Osteoblast (primary cell): ENCODE results near the gene MYLK4. TPM values are rescaled to one million over a fixed set of nuclear protein-coding genes. Genes with fewer than 3 reads are reported as not detected.

ENCODE experiments used
- DNase-seq: peaks from one replicate; pipeline ENCODE4 v3.0.0; 2011; ENCODE audit warnings: low spot score, mixed read lengths; ENCODE audit not compliant: insufficient read length; ENCODE audit errors: missing footprints
- H2AFZ ChIP-seq: 2 replicates; pipeline ENCODE4 v1.6.0; 2011; ENCODE audit warnings: mild to moderate bottlenecking, low read length
- H3K27ac ChIP-seq: 2 replicates; pipeline ENCODE4 v1.5.1; 2011; ENCODE audit warnings: mild to moderate bottlenecking, low read depth, low read length, moderate library complexity
- H3K27me3 ChIP-seq: 2 replicates; pipeline ENCODE4 v1.6.0; 2012; ENCODE audit warnings: mild to moderate bottlenecking, control low read depth, inconsistent platforms, low read length, moderate library complexity; ENCODE audit not compliant: insufficient read depth
- H3K36me3 ChIP-seq: 2 replicates; pipeline ENCODE4 v1.5.1; 2011; ENCODE audit warnings: mild to moderate bottlenecking, low read length, control low read depth, moderate library complexity; ENCODE audit not compliant: insufficient read depth
- H3K4me1 ChIP-seq: 2 replicates; pipeline ENCODE4 v1.5.1; 2011; ENCODE audit warnings: mild to moderate bottlenecking, low read length, control low read depth, moderate library complexity; ENCODE audit not compliant: insufficient read depth
- H3K4me2 ChIP-seq: 2 replicates; pipeline ENCODE4 v1.6.0; 2011; ENCODE audit warnings: mild to moderate bottlenecking, low read length; ENCODE audit not compliant: insufficient read depth
- H3K4me3 ChIP-seq: fragments of 200-600 bp; sonication (generic); 3 replicates; pipeline ENCODE4 v1.5.1; 2012; ENCODE audit warnings: mild to moderate bottlenecking, low read length, inconsistent platforms; ENCODE audit not compliant: insufficient read depth
- H3K79me2 ChIP-seq: 2 replicates; pipeline ENCODE4 v1.6.0; 2012; ENCODE audit warnings: mild to moderate bottlenecking, low read length, control low read depth, inconsistent platforms; ENCODE audit not compliant: insufficient read depth
- H3K9me3 ChIP-seq: 2 replicates; pipeline ENCODE4 v1.5.1; 2011; ENCODE audit warnings: low read depth, low read length, control low read depth
- H4K20me1 ChIP-seq: 2 replicates; pipeline ENCODE4 v1.6.0; 2012; ENCODE audit warnings: mild to moderate bottlenecking, low read length, control low read depth; ENCODE audit not compliant: insufficient read depth
- total RNA-seq: library from RNA; depleted of rRNA; stranded (reverse); fragments of >200 nt; gene quantifications from 2 replicates; pipeline ENCODE4 v1.2.3, GENCODE V29; 2012
- TF ChIP-seq, protein P1 (sequence below): IDR thresholded peaks from 2 replicates; pipeline ENCODE4 v1.5.1; 2011; ENCODE audit warnings: mild to moderate bottlenecking, low read depth, low read length, moderate library complexity; ENCODE audit errors: extremely low read depth

MYLK4 gene
- total RNA-seq, 1 donor: 0.36 TPM

DNA sequence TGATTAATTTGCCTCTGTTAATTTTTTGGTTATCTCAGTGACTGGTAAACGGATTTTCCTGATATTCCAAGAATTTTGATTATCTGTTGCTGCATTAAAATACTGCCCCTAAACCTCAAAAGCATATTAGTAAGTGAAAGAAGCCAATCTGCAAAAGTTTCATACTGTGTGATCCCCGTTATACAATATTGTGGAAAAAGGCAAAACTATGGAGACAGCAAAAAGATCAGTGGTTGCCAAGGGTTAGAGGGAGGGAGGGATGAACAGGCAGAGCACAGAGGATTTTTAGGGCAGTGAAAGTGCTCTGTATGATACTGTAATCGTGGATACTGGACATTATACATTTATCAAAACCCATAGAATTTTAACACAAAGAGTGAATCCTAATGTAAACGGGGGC lies 133.0 kb downstream of the MYLK4 start:
- Histone ChIP-seq H3K36me3 (no peaks in the 10 kb centered on the region), H3K4me1 (peaks cover 7% of the 10 kb centered on the region), H2AFZ (no peak overlapping the region), H3K79me2 (no peaks in the 10 kb centered on the region), H3K27ac (no peak overlapping the region), H4K20me1 (no peaks in the 10 kb centered on the region), H3K4me2 (no peak overlapping the region), H3K9me3 (no peaks in the 10 kb centered on the region), H3K27me3 (no peaks in the 10 kb centered on the region), H3K4me3 (no peak overlapping the region)
- TF ChIP-seq, protein P1, sequence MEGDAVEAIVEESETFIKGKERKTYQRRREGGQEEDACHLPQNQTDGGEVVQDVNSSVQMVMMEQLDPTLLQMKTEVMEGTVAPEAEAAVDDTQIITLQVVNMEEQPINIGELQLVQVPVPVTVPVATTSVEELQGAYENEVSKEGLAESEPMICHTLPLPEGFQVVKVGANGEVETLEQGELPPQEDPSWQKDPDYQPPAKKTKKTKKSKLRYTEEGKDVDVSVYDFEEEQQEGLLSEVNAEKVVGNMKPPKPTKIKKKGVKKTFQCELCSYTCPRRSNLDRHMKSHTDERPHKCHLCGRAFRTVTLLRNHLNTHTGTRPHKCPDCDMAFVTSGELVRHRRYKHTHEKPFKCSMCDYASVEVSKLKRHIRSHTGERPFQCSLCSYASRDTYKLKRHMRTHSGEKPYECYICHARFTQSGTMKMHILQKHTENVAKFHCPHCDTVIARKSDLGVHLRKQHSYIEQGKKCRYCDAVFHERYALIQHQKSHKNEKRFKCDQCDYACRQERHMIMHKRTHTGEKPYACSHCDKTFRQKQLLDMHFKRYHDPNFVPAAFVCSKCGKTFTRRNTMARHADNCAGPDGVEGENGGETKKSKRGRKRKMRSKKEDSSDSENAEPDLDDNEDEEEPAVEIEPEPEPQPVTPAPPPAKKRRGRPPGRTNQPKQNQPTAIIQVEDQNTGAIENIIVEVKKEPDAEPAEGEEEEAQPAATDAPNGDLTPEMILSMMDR: no peak
- DNase-seq: no peak

DNA sequence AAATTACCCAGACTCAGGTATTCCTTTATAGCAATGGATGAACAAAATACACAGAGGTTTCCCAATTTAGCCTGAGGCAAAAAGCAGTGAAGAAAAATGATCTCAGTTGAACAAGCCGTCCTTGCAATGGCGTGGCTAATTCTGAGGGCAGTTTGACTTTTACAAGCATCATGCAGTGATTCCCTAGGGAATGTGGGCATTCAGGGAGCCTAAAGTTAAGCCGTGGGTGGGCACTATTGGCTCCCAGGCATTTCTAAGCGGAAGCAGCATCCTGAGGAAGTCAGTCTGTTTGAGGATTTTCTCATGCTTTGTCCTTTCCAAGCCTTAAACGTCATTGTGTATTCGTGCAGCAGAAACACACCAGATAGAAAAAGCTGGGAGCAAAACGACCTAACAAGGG lies 133.9 kb downstream of the MYLK4 start:
- no peaks in the 10 kb centered on the region for H3K79me2 ChIP-seq
- no peaks in the 10 kb centered on the region for H3K27me3 ChIP-seq
- H3K4me2 ChIP-seq: peak overlapping the region; percentile 37
- no peak overlapping the region for H3K4me3 ChIP-seq
- no peaks in the 10 kb centered on the region for H3K36me3 ChIP-seq
- no peaks in the 10 kb centered on the region for H3K9me3 ChIP-seq
- H3K27ac ChIP-seq: peak overlapping the region; percentile 55
- TF ChIP-seq, protein P1: no peak
- no peaks in the 10 kb centered on the region for H4K20me1 ChIP-seq
- peaks cover 7% of the 10 kb centered on the region for H3K4me1 ChIP-seq
- DNase-seq: no peak
- peak overlapping the region; percentile 3 for H2AFZ ChIP-seq

DNA sequence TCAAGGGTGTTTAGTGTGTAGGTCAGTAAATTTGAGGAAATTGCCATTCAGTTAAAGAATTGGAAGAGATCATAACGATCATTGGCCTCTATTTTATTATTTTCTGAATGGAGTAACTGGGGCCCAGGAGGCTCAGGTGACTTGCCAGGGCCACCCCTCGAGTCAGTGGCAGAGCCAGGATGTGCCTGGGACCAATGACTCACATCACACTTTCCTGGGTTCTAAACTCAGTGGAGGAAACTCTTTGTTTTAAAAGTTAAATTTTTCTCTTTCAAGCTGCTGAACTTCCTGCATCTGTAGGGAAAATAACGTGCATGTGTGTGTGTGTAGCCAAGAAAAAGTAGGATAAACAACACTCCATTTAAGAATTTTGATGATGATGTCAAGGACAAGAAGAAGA lies 135.5 kb downstream of the MYLK4 start:
- TF ChIP-seq, protein P1: no peak
- H3K79me2 ChIP-seq: no peaks in the 10 kb centered on the region
- H3K9me3 ChIP-seq: no peaks in the 10 kb centered on the region
- DNase-seq: no peak
- peaks cover 12% of the 10 kb centered on the region for H3K4me1 ChIP-seq
- H3K36me3 ChIP-seq: no peaks in the 10 kb centered on the region
- H3K27me3 ChIP-seq: no peaks in the 10 kb centered on the region
- H2AFZ ChIP-seq: no peak overlapping the region
- no peak overlapping the region for H3K4me2 ChIP-seq
- H3K27ac ChIP-seq: no peak overlapping the region
- H4K20me1 ChIP-seq: no peaks in the 10 kb centered on the region
- H3K4me3 ChIP-seq: no peak overlapping the region

DNA sequence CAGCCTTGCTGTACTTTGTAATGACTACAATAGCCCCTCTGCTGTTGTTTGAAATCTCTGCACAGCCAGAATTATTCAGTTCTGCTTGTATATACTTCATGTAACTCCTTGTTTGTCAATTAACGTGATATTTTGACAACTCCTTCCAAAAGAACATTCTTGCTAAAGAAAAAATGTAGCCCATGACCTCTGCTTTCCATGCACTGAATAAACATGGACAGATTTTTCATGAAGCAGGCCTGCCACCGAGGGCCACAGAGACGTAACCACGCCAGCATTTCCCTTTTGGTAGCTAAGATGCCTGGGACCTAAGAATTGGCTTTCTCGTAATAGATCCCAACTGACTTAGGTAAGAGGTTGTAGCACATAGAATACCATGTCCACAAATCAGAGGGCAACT lies 135.9 kb downstream of the MYLK4 start:
- Histone ChIP-seq H3K4me1 (peaks cover 12% of the 10 kb centered on the region), H4K20me1 (no peaks in the 10 kb centered on the region), H3K36me3 (no peaks in the 10 kb centered on the region), H3K27ac (no peak overlapping the region), H3K79me2 (no peaks in the 10 kb centered on the region), H3K4me2 (no peak overlapping the region), H2AFZ (no peak overlapping the region), H3K9me3 (no peaks in the 10 kb centered on the region), H3K4me3 (no peak overlapping the region), H3K27me3 (no peaks in the 10 kb centered on the region)
- TF ChIP-seq, protein P1: no peak
- DNase-seq: no peak
